Large intestine (tissue), 3 donors: ENCODE data around the gene C12orf75. TPM values are rescaled to one million over a fixed set of nuclear protein-coding genes. Genes with fewer than 3 reads are reported as not detected.
A peak's percentile ranks its signal among the peaks of the same experiment; 100 is the strongest.

Experiments used
- DNase-seq, 2 donors: peaks; one replicate each; pipeline versions ENCODE4 v3.0.0 to v3.0.0-alpha.2; 2013
- H3K27ac ChIP-seq: one replicate; pipeline ENCODE4 v1.5.1; 2013; ENCODE audit warnings: low read length
- H3K27me3 ChIP-seq: 2 replicates; pipeline ENCODE4 v1.6.1; 2013; ENCODE audit warnings: low read length; ENCODE audit not compliant: control insufficient read depth, insufficient read depth
- H3K36me3 ChIP-seq: 2 replicates; pipeline ENCODE4 v1.6.1; 2013; ENCODE audit warnings: low read length; ENCODE audit not compliant: control insufficient read depth, insufficient read depth
- H3K4me1 ChIP-seq: one replicate; pipeline ENCODE4 v1.6.1; 2013; ENCODE audit warnings: low read length; ENCODE audit not compliant: control insufficient read depth, insufficient read depth
- H3K4me3 ChIP-seq: one replicate; pipeline ENCODE4 v1.5.1; 2013; ENCODE audit warnings: low read length
- H3K9me3 ChIP-seq: one replicate; pipeline ENCODE4 v1.6.1; 2013; ENCODE audit warnings: mild to moderate bottlenecking, low read depth, low read length, moderate library complexity; ENCODE audit not compliant: control insufficient read depth
- WGBS: methylation state at CpG from one replicate; pipeline ENCODE4 v1.1.5; 2013; ENCODE audit warnings: low lambda C conversion rate; ENCODE audit not compliant: insufficient coverage; 5-methylcytosine and 5-hydroxymethylcytosine counted together
- polyA plus RNA-seq: library from polyadenylated mRNA; unstranded; fragments of 120-200 nt; gene quantifications from one replicate; pipeline ENCODE4 v1.2.1, GENCODE V29; 2013

The C12orf75 gene
- polyA plus RNA-seq, 1 donor = 31.2 TPM

DNA sequence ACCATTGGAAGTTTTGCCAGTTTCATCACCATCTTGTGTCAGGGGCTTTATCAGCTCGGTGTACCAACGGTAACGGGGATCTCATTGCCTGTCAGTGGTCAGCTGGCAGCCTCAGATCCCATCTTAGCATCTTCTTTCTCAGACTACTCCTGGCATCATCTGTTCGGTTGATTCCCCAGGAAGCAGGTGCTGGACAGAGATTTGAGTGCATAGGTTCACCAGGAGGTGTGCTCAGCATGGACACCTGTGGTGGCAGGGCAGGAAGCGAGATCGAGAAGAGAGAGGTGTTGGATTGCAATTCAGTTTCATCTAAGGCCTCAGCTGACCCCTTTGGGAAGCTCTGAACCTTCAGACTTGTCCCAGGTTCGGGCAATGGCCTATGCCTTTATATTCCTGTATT, 76.0 kb downstream of the C12orf75 start:
- no peaks in the 10 kb centered on the region for H3K36me3 ChIP-seq
- no peaks in the 10 kb centered on the region for H3K27me3 ChIP-seq
- no peak overlapping the region for H3K27ac ChIP-seq
- no CpG with 5 or more reads among the region's 7 CpGs for WGBS
- no peak for DNase-seq
- H3K4me1 ChIP-seq = no peaks in the 10 kb centered on the region
- no peaks in the 10 kb centered on the region for H3K9me3 ChIP-seq
- H3K4me3 ChIP-seq = no peak overlapping the region

- WGBS = 100% methylated on average over 1 of the region's 5 CpGs
- H3K4me3 ChIP-seq = no peak overlapping the region
- no peaks in the 10 kb centered on the region for H3K9me3 ChIP-seq
- DNase-seq = no peak
- H3K36me3 ChIP-seq = no peaks in the 10 kb centered on the region
- no peaks in the 10 kb centered on the region for H3K4me1 ChIP-seq
- no peak overlapping the region for H3K27ac ChIP-seq
- no peaks in the 10 kb centered on the region for H3K27me3 ChIP-seq
Measured at GRCh38 chr12:105409279-105409678, 78.8 kb downstream of the C12orf75 start.

DNA sequence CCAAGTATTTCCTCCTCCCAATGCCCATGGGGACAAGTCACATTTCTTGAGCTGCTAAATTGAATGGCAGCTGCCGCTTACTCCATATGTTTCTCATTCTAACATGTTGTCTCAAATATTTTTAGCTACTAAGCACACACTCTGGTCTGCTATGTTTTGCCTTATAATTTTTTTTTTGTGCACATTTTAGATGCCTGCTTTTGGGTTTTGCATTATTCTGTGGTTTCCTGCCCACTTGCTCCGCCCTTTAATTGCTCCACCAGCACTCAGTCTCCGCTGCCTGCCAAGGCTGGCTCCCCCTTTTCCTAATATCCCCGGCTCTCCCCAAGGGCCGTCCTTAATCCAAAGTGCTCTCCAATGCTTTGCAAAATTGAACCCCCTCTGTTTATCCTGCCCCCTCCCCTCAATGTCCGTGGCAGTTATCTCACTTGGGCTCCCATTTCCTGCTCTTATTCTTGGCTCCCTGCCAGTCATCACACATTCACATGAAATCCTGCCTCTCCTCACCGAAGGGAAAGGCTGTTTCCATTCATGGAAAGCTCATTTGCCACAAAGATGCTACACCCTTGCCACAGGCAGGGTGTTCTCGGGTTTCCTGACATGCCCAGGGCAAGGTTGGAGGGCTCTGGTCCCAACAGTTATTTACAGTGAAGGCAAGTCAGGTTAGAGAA, 79.4 kb downstream of the C12orf75 start:
- peak in 1 of 2 donors; percentile 33 for DNase-seq
- 30% methylated on average over 2 of the region's 8 CpGs for WGBS
- H3K9me3 ChIP-seq = no peaks in the 10 kb centered on the region
- no peak overlapping the region for H3K4me3 ChIP-seq
- no peaks in the 10 kb centered on the region for H3K36me3 ChIP-seq
- no peaks in the 10 kb centered on the region for H3K27me3 ChIP-seq
- H3K27ac ChIP-seq = no peak overlapping the region
- no peaks in the 10 kb centered on the region for H3K4me1 ChIP-seq

GRCh38 chr12:105413911-105414487, 83.5 kb downstream of the C12orf75 start:
- no peaks in the 10 kb centered on the region for H3K4me1 ChIP-seq
- DNase-seq = no peak
- no peak overlapping the region for H3K4me3 ChIP-seq
- no CpG with 5 or more reads among the region's 7 CpGs for WGBS
- H3K36me3 ChIP-seq = no peaks in the 10 kb centered on the region
- peaks cover 2% of the 10 kb centered on the region for H3K27me3 ChIP-seq
- H3K27ac ChIP-seq = no peak overlapping the region
- H3K9me3 ChIP-seq = no peaks in the 10 kb centered on the region

DNA sequence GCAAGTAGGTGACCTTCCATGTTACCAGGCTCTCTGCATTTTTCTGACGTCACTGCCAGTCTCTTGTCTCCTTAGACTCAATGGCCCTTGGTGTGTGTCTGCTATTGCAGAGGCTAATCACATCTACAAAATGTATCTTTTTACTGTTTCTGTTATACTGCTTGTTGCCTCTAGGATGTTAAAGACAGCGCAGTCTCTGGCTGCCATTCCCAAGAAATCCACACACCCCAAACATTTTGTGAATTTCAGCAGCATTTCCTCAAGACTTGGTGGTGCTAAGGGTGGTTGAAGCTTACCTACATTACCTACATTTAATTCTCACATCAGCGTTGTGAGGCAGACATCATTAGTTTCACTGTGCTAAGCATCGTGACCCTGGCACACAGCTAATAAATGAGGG, 87.2 kb downstream of the C12orf75 start:
- H3K9me3 ChIP-seq = no peaks in the 10 kb centered on the region

DNA sequence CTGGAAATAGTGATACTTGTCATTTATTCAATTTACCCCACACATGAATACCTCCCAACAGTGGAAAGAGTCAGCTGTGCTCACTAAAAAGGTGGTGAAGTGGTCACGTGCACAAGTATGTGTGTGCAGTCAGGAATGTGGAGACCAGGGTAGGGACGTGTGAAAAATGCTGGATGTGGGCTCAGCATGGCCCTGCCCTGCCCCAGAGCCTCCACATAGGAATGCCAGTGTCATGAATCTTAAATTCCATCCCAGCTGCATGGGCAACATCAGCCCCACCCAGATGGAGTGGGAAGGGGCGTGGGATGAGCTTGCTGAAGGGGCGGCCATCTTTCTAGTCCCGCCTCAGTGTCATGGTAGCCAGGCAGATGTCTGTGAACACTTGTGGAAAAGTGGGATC, 87.7 kb downstream of the C12orf75 start:
- H3K4me3 ChIP-seq = no peak overlapping the region
- no peak overlapping the region for H3K27ac ChIP-seq
- WGBS = no CpG with 5 or more reads among the region's 5 CpGs
- H3K36me3 ChIP-seq = no peaks in the 10 kb centered on the region
- DNase-seq = no peak
- H3K9me3 ChIP-seq = no peaks in the 10 kb centered on the region
- H3K27me3 ChIP-seq = peaks cover 2% of the 10 kb centered on the region
- H3K4me1 ChIP-seq = no peaks in the 10 kb centered on the region

More for the DNA sequence above, 87.2 kb downstream of the C12orf75 start:
- Histone ChIP-seq H3K4me3 (no peak overlapping the region), H3K36me3 (no peaks in the 10 kb centered on the region), H3K27ac (no peak overlapping the region), H3K27me3 (peaks cover 2% of the 10 kb centered on the region), H3K4me1 (no peaks in the 10 kb centered on the region)
- WGBS = no CpG with 5 or more reads among the region's 4 CpGs
- DNase-seq = no peak

DNA sequence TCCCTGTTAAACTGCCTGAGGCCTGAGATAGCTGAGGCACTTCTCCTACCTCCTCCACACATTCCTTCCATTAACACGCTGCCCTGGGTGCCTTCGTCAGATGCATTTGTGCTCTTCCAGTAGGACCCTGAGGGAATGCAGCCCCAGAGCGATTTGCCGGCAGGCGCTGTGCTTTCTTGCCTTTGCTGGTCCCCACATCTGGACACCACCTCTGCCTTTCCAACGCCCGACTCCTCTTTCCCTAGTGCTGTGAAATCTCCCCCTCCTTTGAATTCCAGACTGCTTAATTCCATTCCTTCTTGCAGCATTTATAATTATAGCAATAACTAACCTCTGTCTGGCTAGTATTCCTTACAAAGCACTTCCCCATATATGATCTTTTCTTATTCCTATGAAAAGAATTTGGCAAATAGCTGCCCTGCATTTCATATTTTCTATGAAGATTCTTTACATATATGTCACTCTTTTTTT, 88.4 kb downstream of the C12orf75 start:
- Histone ChIP-seq H3K36me3 (no peaks in the 10 kb centered on the region), H3K9me3 (no peaks in the 10 kb centered on the region), H3K4me3 (no peak overlapping the region), H3K4me1 (no peaks in the 10 kb centered on the region), H3K27me3 (peaks cover 2% of the 10 kb centered on the region), H3K27ac (no peak overlapping the region)
- DNase-seq = no peak
- WGBS = no CpG with 5 or more reads among the region's 7 CpGs

DNA sequence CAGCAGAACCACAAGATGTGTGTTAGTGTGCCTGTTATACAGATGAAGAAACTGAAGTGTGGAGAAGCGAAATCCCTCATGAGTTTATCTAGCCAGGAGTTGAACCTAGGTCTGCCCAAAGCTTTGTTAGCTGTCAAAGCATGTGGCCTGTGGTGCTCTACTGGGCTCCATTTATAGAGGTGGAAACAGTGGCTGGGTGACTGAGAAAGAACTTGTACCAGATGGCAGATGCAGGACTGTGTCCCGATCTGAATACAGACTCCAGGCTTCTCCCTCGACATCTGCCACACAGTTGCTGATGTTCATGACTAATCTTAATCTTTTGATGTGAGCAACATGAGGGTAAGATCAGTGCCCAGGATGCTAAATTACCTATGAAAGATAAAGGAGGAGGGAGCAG, 89.1 kb downstream of the C12orf75 start:
- Histone ChIP-seq H3K27ac (no peak overlapping the region), H3K36me3 (no peaks in the 10 kb centered on the region), H3K4me3 (no peak overlapping the region), H3K9me3 (no peaks in the 10 kb centered on the region), H3K4me1 (no peaks in the 10 kb centered on the region), H3K27me3 (peaks cover 2% of the 10 kb centered on the region)
- no CpG with 5 or more reads among the region's 3 CpGs for WGBS
- DNase-seq = no peak

GRCh38 chr12:105420046-105420445, 89.6 kb downstream of the C12orf75 start:
- Histone ChIP-seq H3K36me3 (no peaks in the 10 kb centered on the region), H3K27ac (no peak overlapping the region), H3K9me3 (no peaks in the 10 kb centered on the region), H3K27me3 (peaks cover 2% of the 10 kb centered on the region), H3K4me3 (no peak overlapping the region), H3K4me1 (no peaks in the 10 kb centered on the region)
- no peak for DNase-seq
- no CpG with 5 or more reads among the region's 5 CpGs for WGBS

DNA sequence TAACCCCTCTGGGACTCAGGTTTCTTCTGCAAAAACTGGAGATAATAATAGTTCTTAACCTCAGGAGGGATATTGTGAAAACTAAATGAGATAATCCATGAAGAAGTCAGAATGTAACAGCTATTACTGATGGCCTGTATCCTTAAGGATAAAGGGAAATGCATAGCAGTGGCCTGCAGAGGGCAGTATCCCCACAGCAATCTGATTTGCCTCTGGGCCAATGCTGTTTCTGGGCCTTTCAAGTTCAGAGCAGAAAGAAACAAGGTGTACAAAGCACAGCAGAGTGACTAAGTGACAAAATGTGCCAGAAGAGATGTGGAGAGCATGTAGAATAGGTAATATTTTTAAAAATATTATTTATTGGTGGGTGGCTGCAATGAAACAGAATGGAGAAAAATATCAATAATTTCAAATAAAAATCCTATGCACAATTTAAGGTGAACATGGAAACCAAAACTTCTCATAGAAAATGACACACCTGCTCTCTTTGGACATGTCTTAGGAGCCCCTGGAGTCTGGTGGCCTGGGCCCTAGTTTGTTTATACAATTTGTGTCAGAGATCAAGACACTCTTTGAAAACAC, 90.3 kb downstream of the C12orf75 start:
- no peaks in the 10 kb centered on the region for H3K9me3 ChIP-seq
- H3K36me3 ChIP-seq = no peaks in the 10 kb centered on the region
- peaks cover 2% of the 10 kb centered on the region for H3K27me3 ChIP-seq
- H3K27ac ChIP-seq = no peak overlapping the region
- no peaks in the 10 kb centered on the region for H3K4me1 ChIP-seq
- no peak overlapping the region for H3K4me3 ChIP-seq
- peak; percentile 47 to 60 for DNase-seq
